HEK293 (cell line): Measurements from ENCODE around the gene NEK8.
A peak's percentile ranks its signal among the peaks of the same experiment; 100 is the strongest.

Experiments used
- BCL11A ChIP-seq: fragments of 450-650 bp; formaldehyde crosslinking; IDR thresholded peaks from 2 replicates; pipeline ENCODE4 v1.5.1; 2016; ENCODE audit warnings: low read depth, missing biosample characterization, missing genetic modification characterization
- HOXC10 ChIP-seq: sonication (generic); formaldehyde crosslinking; IDR thresholded peaks from 2 replicates; pipeline ENCODE4 v1.8.1; 2023; ENCODE audit warnings: mild to moderate bottlenecking, missing genetic modification reagents
- KLF1 ChIP-seq: fragments of 450-650 bp; formaldehyde crosslinking; IDR thresholded peaks from 2 replicates; pipeline ENCODE4 v1.5.1; 2016; ENCODE audit warnings: missing biosample characterization, missing genetic modification characterization
- KLF16 ChIP-seq: fragments of 450-650 bp; formaldehyde crosslinking; IDR thresholded peaks from 2 replicates; pipeline ENCODE4 v1.5.1; 2017; ENCODE audit warnings: missing biosample characterization, missing genetic modification characterization
- KLF7 ChIP-seq: fragments of 450-650 bp; formaldehyde crosslinking; IDR thresholded peaks from 2 replicates; pipeline ENCODE4 v1.5.1; 2016; ENCODE audit warnings: missing biosample characterization, missing genetic modification characterization, borderline replicate concordance
- TCF7L2 ChIP-seq: IDR thresholded peaks from 2 replicates; pipeline ENCODE4 v1.6.1; 2011; ENCODE audit warnings: low read depth, mild to moderate bottlenecking, inconsistent platforms, low read length, moderate library complexity, borderline replicate concordance
- ZBTB17 ChIP-seq: fragments of 450-650 bp; formaldehyde crosslinking; IDR thresholded peaks from 2 replicates; pipeline ENCODE4 v1.5.1; 2016; ENCODE audit warnings: missing biosample characterization, missing genetic modification characterization
- ZFP37 ChIP-seq: fragments of 450-650 bp; formaldehyde crosslinking; IDR thresholded peaks from 2 replicates; pipeline ENCODE4 v1.5.1; 2016; ENCODE audit warnings: missing biosample characterization, missing genetic modification characterization
- ZNF2 ChIP-seq: fragments of 450-650 bp; formaldehyde crosslinking; IDR thresholded peaks from 2 replicates; pipeline ENCODE4 v1.5.1; 2016; ENCODE audit warnings: missing biosample characterization, missing genetic modification characterization
- ZNF223 ChIP-seq: fragments of 450-650 bp; formaldehyde crosslinking; IDR thresholded peaks from 2 replicates; pipeline ENCODE4 v1.5.1; 2016; ENCODE audit warnings: missing biosample characterization, missing genetic modification characterization
- ZNF23 ChIP-seq: fragments of 450-650 bp; formaldehyde crosslinking; IDR thresholded peaks from 2 replicates; pipeline ENCODE4 v1.5.1; 2016; ENCODE audit warnings: missing biosample characterization, missing genetic modification characterization, borderline replicate concordance
- ZNF239 ChIP-seq: fragments of 450-650 bp; formaldehyde crosslinking; IDR thresholded peaks from 2 replicates; pipeline ENCODE4 v1.5.1; 2016; ENCODE audit warnings: missing biosample characterization, missing genetic modification characterization
- ZNF391 ChIP-seq: fragments of 450-650 bp; formaldehyde crosslinking; IDR thresholded peaks from 2 replicates; pipeline ENCODE4 v1.5.1; 2016; ENCODE audit warnings: low read depth, missing biosample characterization, missing genetic modification characterization, borderline replicate concordance
- ZNF558 ChIP-seq: fragments of 450-650 bp; formaldehyde crosslinking; IDR thresholded peaks from 2 replicates; pipeline ENCODE4 v1.5.1; 2016; ENCODE audit warnings: missing biosample characterization, missing genetic modification characterization
- ZNF560 ChIP-seq: fragments of 450-650 bp; formaldehyde crosslinking; IDR thresholded peaks from 2 replicates; pipeline ENCODE4 v1.5.1; 2017; ENCODE audit warnings: missing biosample characterization, missing genetic modification characterization, borderline replicate concordance
- ZNF660 ChIP-seq: fragments of 450-650 bp; IDR thresholded peaks from 2 replicates; pipeline ENCODE4 v1.5.1; 2018; ENCODE audit warnings: missing biosample characterization, mild to moderate bottlenecking, missing genetic modification characterization
- TF ChIP-seq, protein P1 (sequence below): fragments of 450-650 bp; formaldehyde crosslinking; IDR thresholded peaks from 2 replicates; pipeline ENCODE4 v1.5.1; 2017; ENCODE audit warnings: missing biosample characterization, mild to moderate bottlenecking, missing genetic modification characterization, moderate library complexity
- TF ChIP-seq, protein P2 (sequence below): IDR thresholded peaks from 2 replicates; pipeline ENCODE4 v1.6.1; 2011; ENCODE audit warnings: mild to moderate bottlenecking, low read depth, low read length, borderline replicate concordance
- TF ChIP-seq, protein P3 (sequence below): fragments of 450-650 bp; formaldehyde crosslinking; IDR thresholded peaks from 2 replicates; pipeline ENCODE4; 2016; ENCODE audit warnings: missing biosample characterization, missing genetic modification characterization
- TF ChIP-seq, protein P4 (sequence below): fragments of 450-650 bp; formaldehyde crosslinking; IDR thresholded peaks from 2 replicates; pipeline ENCODE4 v1.5.1; 2016; ENCODE audit warnings: missing biosample characterization, missing genetic modification characterization
- TF ChIP-seq, protein P5 (sequence below): fragments of 450-650 bp; formaldehyde crosslinking; IDR thresholded peaks from 2 replicates; pipeline ENCODE4 v1.5.1; 2016; ENCODE audit warnings: missing biosample characterization, missing genetic modification characterization
- TF ChIP-seq, protein P6 (sequence below): fragments of 450-650 bp; formaldehyde crosslinking; IDR thresholded peaks from 2 replicates; pipeline ENCODE4 v1.5.1; 2016; ENCODE audit warnings: missing biosample characterization, missing genetic modification characterization, borderline replicate concordance

NEK8 gene

DNA sequence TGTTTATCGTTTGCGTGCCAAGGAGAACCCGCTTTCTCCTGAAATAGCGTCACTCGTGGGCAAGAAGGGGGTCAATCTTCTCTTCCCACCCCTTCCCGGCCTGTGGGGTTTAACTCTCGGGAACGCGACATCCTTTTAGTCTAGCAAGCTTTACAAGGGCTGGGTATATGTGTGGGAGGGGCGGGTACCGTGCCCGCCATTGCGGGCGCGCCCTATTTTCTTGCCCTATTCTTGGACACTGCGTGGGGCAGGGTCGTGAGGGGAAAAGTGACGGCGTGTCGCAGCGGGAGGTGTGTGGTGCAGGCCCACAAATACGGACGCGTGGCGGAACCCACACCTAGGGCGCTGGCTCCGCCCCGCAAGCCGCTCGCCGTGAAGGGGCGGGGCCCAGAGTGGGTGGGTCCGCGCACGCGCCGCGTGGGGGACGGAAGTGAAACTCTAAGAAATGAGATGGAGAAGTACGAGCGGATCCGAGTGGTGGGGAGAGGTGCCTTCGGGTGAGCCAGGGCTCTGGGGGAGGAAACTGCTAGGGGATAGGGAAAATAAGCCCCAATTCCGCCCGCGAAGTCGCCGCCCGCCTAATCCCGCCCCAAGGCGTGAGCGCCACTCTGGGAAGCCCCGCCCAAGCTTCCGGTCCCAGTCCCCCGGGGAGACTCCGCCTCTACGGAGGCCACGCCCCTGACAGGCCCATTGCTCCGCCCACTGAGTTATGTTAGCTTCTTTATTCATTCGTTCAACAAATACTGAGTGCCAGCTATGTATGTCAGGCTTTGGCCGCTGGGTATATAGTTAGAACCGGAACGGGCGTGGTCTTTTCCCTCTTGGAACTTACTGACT, at the start of gene NEK8 (continued):
- TF ChIP-seq, protein P1, sequence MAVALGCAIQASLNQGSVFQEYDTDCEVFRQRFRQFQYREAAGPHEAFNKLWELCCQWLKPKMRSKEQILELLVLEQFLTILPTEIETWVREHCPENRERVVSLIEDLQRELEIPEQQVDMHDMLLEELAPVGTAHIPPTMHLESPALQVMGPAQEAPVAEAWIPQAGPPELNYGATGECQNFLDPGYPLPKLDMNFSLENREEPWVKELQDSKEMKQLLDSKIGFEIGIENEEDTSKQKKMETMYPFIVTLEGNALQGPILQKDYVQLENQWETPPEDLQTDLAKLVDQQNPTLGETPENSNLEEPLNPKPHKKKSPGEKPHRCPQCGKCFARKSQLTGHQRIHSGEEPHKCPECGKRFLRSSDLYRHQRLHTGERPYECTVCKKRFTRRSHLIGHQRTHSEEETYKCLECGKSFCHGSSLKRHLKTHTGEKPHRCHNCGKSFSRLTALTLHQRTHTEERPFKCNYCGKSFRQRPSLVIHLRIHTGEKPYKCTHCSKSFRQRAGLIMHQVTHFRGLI = peak; percentile 39; the same call in 1 of the 2 replicates
- TF ChIP-seq, protein P2, sequence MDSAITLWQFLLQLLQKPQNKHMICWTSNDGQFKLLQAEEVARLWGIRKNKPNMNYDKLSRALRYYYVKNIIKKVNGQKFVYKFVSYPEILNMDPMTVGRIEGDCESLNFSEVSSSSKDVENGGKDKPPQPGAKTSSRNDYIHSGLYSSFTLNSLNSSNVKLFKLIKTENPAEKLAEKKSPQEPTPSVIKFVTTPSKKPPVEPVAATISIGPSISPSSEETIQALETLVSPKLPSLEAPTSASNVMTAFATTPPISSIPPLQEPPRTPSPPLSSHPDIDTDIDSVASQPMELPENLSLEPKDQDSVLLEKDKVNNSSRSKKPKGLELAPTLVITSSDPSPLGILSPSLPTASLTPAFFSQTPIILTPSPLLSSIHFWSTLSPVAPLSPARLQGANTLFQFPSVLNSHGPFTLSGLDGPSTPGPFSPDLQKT = peak; percentile 65; the same call in 1 of the 2 replicates
- no peak for TF ChIP-seq BCL11A (tag by site-specific recombination)
- no peak for TF ChIP-seq ZBTB17
- no peak for TF ChIP-seq ZNF560 (tag by site-specific recombination)
- peak; percentile 54; the same call in 1 of the 2 replicates for TF ChIP-seq ZNF2
- no peak for TF ChIP-seq ZNF660
- TF ChIP-seq, protein P3, sequence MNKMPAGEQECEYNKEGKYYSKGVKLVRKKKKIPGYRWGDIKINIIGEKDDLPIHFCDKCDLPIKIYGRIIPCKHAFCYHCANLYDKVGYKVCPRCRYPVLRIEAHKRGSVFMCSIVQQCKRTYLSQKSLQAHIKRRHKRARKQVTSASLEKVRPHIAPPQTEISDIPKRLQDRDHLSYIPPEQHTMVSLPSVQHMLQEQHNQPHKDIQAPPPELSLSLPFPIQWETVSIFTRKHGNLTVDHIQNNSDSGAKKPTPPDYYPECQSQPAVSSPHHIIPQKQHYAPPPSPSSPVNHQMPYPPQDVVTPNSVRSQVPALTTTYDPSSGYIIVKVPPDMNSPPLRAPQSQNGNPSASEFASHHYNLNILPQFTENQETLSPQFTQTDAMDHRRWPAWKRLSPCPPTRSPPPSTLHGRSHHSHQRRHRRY (tag by site-specific recombination) = no peak
- TF ChIP-seq ZNF391 (tag by site-specific recombination) = 0 out of 2 replicates have a peak, but pooled peaks have one; percentile 37
- TF ChIP-seq, protein P4, sequence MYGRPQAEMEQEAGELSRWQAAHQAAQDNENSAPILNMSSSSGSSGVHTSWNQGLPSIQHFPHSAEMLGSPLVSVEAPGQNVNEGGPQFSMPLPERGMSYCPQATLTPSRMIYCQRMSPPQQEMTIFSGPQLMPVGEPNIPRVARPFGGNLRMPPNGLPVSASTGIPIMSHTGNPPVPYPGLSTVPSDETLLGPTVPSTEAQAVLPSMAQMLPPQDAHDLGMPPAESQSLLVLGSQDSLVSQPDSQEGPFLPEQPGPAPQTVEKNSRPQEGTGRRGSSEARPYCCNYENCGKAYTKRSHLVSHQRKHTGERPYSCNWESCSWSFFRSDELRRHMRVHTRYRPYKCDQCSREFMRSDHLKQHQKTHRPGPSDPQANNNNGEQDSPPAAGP (tag by site-specific recombination) = peak; percentile 39
- TF ChIP-seq, protein P5, sequence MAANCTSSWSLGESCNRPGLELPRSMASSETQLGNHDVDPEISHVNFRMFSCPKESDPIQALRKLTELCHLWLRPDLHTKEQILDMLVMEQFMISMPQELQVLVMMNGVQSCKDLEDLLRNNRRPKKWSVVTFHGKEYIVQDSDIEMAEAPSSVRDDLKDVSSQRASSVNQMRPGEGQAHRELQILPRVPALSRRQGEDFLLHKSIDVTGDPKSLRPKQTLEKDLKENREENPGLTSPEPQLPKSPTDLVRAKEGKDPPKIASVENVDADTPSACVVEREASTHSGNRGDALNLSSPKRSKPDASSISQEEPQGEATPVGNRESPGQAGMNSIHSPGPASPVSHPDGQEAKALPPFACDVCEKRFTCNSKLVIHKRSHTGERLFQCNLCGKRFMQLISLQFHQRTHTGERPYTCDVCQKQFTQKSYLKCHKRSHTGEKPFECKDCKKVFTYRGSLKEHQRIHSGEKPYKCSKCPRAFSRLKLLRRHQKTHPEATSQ (tag by site-specific recombination) = no peak; the same call in 1 of the 2 replicates
- no peak for TF ChIP-seq ZNF558
- TF ChIP-seq ZNF239 = no peak
- peak; percentile 86 for TF ChIP-seq ZNF223 (tag by site-specific recombination)
- no peak for TF ChIP-seq TCF7L2
- TF ChIP-seq ZFP37 (tag by site-specific recombination) = 0 out of 2 replicates have a peak, but pooled peaks have one; percentile 50
- TF ChIP-seq KLF7 (tag by site-specific recombination) = peak; percentile 75; the same call in 1 of the 2 replicates
- TF ChIP-seq ZNF23 = no peak
- TF ChIP-seq KLF16 = peak; percentile 77
- TF ChIP-seq KLF1 (tag by site-specific recombination) = peak; percentile 79
- TF ChIP-seq, protein P6, sequence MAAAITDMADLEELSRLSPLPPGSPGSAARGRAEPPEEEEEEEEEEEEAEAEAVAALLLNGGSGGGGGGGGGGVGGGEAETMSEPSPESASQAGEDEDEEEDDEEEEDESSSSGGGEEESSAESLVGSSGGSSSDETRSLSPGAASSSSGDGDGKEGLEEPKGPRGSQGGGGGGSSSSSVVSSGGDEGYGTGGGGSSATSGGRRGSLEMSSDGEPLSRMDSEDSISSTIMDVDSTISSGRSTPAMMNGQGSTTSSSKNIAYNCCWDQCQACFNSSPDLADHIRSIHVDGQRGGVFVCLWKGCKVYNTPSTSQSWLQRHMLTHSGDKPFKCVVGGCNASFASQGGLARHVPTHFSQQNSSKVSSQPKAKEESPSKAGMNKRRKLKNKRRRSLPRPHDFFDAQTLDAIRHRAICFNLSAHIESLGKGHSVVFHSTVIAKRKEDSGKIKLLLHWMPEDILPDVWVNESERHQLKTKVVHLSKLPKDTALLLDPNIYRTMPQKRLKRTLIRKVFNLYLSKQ (tag by site-specific recombination) = no peak
- no peak for TF ChIP-seq HOXC10 (CRISPR knock-in tag)
